PC-9 (cell line): ENCODE results near the gene CA5A. TPM values are rescaled to one million over a fixed set of nuclear protein-coding genes. Genes with fewer than 3 reads are reported as not detected.
"Not testable (repeated sequence)": the region's sequence is repeated elsewhere in the genome, so short reads cannot be mapped to it uniquely, and the experiment has no call there.

Source experiments
- BruUV-seq: library from RNA; stranded (reverse); fragments of 400-500 nt; replicated peaks from 2 replicates; lab custom pipeline; 2021; lab: Mats Ljungman, UMichigan
- CTCF ChIA-PET: fragments of 300-600 bp; sonication (Branson Sonifier 250); formaldehyde crosslinking; loops from one replicate; lab custom pipeline; 2022; ENCODE audit warnings: antibody characterized with exemption; lab: Charles Lee
- POLR2A ChIA-PET: fragments of 300-600 bp; sonication (Branson Sonifier 250); formaldehyde crosslinking; loops from one replicate; lab custom pipeline; 2022; ENCODE audit warnings: antibody characterized with exemption; ENCODE audit not compliant: unreplicated experiment; lab: Charles Lee
- DNase-seq, 2 experiments: peaks; one replicate each; pipeline versions ENCODE4 v3.0.0 to v3.0.0-alpha.2; 2015 to 2022; ENCODE audit warnings: mixed read lengths in 1 of 2
- H2AFZ ChIP-seq: fragments of 200-600 bp; sonication (generic); 2 replicates; pipeline ENCODE4 v1.8.1; 2017; ENCODE audit warnings: antibody characterized with exemption
- H3F3A ChIP-seq: fragments of 200-600 bp; sonication (generic); 2 replicates; pipeline ENCODE4 v1.8.1; 2017; ENCODE audit warnings: antibody characterized with exemption, mild to moderate bottlenecking, low read depth; ENCODE audit not compliant: insufficient read depth
- H3K27ac ChIP-seq: fragments of 200-600 bp; sonication (generic); 2 replicates; pipeline ENCODE4 v1.6.1; 2016; ENCODE audit warnings: mixed run types
- H3K27me3 ChIP-seq: fragments of 200-600 bp; sonication (generic); 2 replicates; pipeline ENCODE4 v1.6.1; 2016; ENCODE audit warnings: low read depth, mixed run types; ENCODE audit not compliant: insufficient read depth
- H3K36me3 ChIP-seq: fragments of 200-600 bp; sonication (generic); 2 replicates; pipeline ENCODE4 v1.6.1; 2016; ENCODE audit warnings: low read depth, mixed run types
- H3K4me1 ChIP-seq: fragments of 200-600 bp; sonication (generic); replicated peaks from 2 replicates; pipeline ENCODE4 v1.6.1; 2016; ENCODE audit warnings: mixed run types; ENCODE audit not compliant: insufficient read depth
- H3K4me2 ChIP-seq: fragments of 200-600 bp; sonication (generic); 2 replicates; pipeline ENCODE4 v1.6.1; 2017; ENCODE audit warnings: mixed run types
- H3K4me3 ChIP-seq: fragments of 200-600 bp; sonication (generic); 2 replicates; pipeline ENCODE4 v1.6.1; 2016; ENCODE audit warnings: mixed run types
- H3K79me2 ChIP-seq: fragments of 200-600 bp; sonication (generic); 2 replicates; pipeline ENCODE4 v1.6.1; 2017; ENCODE audit warnings: low read depth, mixed run types
- H3K9me2 ChIP-seq: fragments of 200-600 bp; sonication (generic); 2 replicates; pipeline ENCODE4 v1.8.1; 2017; ENCODE audit warnings: mild to moderate bottlenecking; ENCODE audit not compliant: insufficient read depth
- H3K9me3 ChIP-seq: fragments of 200-600 bp; sonication (generic); 2 replicates; pipeline ENCODE4 v1.8.1; 2016; ENCODE audit warnings: low read depth; ENCODE audit not compliant: insufficient read depth
- H4K20me1 ChIP-seq: fragments of 200-600 bp; sonication (generic); 2 replicates; pipeline ENCODE4 v1.8.1; 2017; ENCODE audit not compliant: insufficient read depth
- EZH2 ChIP-seq: fragments of 200-600 bp; sonication (generic); IDR thresholded peaks from 2 replicates; pipeline ENCODE4 v1.8.0; 2017; ENCODE audit warnings: antibody characterized with exemption, low read depth
- intact Hi-C: fragments of 100-400 bp; cut with micrococcal nuclease; formaldehyde crosslinking; loops from one replicate; pipeline ENCODE4 v1.10.0; 2022; ENCODE audit not compliant: unreplicated experiment
- total RNA-seq: library from RNA; stranded (reverse); gene quantifications from 2 replicates; pipeline ENCODE4 v1.2.3, GENCODE V29; 2021
- TF ChIP-seq, protein P1 (sequence below): fragments of 200-600 bp; sonication (generic); conservative IDR thresholded peaks from 2 replicates; pipeline ENCODE4 v1.6.1; 2017; ENCODE audit warnings: mixed run types, antibody characterized with exemption, mild to moderate bottlenecking, moderate library complexity

The CA5A gene
- total RNA-seq, 1 experiment from 2014 or later = 0.26 TPM

GRCh38 chr16:87862597-87863326 lies 73.6 kb downstream of the CA5A start:
- POLR2A ChIA-PET, H3K27ac ChIP-seq, H3K9me2 ChIP-seq, CTCF ChIA-PET, H3K4me2 ChIP-seq, H3K27me3 ChIP-seq, H3F3A ChIP-seq, H3K4me3 ChIP-seq, intact Hi-C loops, H2AFZ ChIP-seq, H3K9me3 ChIP-seq, BruUV-seq: not testable (repeated sequence)
- H3K4me1 ChIP-seq = peaks cover 52% of the 10 kb centered on the region
- DNase-seq = peak in 1 of 2 experiments; percentile 35
- H4K20me1 ChIP-seq = peaks cover 87% of the 10 kb centered on the region
- peaks cover 22% of the 10 kb centered on the region for H3K36me3 ChIP-seq
- H3K79me2 ChIP-seq = peaks cover 94% of the 10 kb centered on the region

DNA sequence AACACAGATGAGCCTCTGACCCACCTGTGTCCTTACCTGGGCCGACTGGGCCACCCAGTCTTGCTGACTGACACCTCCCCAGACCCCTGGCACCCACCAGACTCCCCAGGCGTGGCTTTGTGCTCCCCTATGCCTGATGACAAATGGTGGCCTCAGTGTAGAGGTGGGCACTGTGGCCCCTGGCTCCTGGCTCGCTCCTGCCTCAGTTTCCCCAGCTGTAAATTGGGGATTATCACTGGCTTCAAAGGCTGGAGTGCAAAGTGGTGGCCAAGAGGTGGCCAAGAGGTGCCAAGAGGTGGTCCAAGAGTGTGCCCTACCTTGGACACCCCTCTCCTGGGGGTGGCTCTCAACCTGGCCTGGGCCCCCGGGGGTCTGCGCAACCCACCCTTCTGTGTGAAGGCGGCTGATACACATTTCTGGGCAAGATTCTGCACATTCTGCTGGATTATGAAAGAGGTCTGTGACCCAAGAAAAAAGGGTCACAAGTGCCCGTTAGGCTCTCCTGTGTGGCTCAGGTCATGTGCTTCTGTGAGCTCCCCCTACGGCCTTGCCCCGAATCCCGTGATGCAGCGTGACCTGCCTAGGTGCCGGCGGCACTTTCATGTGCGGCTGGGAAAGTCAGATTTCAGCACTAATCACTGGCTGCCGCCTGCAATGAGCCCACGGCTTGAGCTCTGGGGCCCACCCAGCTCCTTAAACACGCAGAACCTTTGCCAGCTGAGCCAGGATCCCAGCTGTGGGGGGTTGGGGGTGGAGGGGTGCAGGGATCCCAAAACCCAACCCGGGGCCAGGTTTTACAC lies 74.8 kb downstream of the CA5A start:
- H3K27ac ChIP-seq, H3K4me3 ChIP-seq, H3K27me3 ChIP-seq, H3K9me2 ChIP-seq, H3F3A ChIP-seq, intact Hi-C loops, H3K9me3 ChIP-seq, DNase-seq, POLR2A ChIA-PET, BruUV-seq, H2AFZ ChIP-seq: not testable (repeated sequence)
- Histone ChIP-seq H3K4me1 (peaks cover 51% of the 10 kb centered on the region), H3K79me2 (peaks cover 94% of the 10 kb centered on the region), H4K20me1 (peaks cover 92% of the 10 kb centered on the region), H3K36me3 (peaks cover 27% of the 10 kb centered on the region), H3K4me2 (peak overlapping the region; percentile 43; the same call in 1 of the 2 replicates)
- CTCF ChIA-PET = interaction anchor here (0.6 kb wide), 1 partner anchor 11 kb away, joined by 3 read pairs; no protein-coding TSS in a partner anchor

- peaks cover 92% of the 10 kb centered on the region for H4K20me1 ChIP-seq
- no peak overlapping the region for H3K4me3 ChIP-seq
- no peaks in the 10 kb centered on the region for H3K9me3 ChIP-seq
- H3K4me1 ChIP-seq = peaks cover 47% of the 10 kb centered on the region
- DNase-seq = peak; percentile 52 to 80
- peaks cover 10% of the 10 kb centered on the region; the same call in 1 of the 2 replicates for H3F3A ChIP-seq
- intact Hi-C loops = no loop called here
- peak overlapping the region; percentile 43 for H3K4me2 ChIP-seq
- no peak overlapping the region for H3K27ac ChIP-seq
- no peak for TF ChIP-seq EZH2
- TF ChIP-seq, protein P1, sequence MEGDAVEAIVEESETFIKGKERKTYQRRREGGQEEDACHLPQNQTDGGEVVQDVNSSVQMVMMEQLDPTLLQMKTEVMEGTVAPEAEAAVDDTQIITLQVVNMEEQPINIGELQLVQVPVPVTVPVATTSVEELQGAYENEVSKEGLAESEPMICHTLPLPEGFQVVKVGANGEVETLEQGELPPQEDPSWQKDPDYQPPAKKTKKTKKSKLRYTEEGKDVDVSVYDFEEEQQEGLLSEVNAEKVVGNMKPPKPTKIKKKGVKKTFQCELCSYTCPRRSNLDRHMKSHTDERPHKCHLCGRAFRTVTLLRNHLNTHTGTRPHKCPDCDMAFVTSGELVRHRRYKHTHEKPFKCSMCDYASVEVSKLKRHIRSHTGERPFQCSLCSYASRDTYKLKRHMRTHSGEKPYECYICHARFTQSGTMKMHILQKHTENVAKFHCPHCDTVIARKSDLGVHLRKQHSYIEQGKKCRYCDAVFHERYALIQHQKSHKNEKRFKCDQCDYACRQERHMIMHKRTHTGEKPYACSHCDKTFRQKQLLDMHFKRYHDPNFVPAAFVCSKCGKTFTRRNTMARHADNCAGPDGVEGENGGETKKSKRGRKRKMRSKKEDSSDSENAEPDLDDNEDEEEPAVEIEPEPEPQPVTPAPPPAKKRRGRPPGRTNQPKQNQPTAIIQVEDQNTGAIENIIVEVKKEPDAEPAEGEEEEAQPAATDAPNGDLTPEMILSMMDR = no peak
- peaks cover 24% of the 10 kb centered on the region for H3K36me3 ChIP-seq
- no peaks in the 10 kb centered on the region for H3K9me2 ChIP-seq
- ChIA-PET CTCF (no interaction called here), POLR2A (interaction anchor here (0.7 kb wide), 2 partner anchors 88 to 137 kb away, joined by 3 to 5 read pairs; no protein-coding TSS in a partner anchor)
- BruUV-seq = TSS peak; percentile 34
- H3K79me2 ChIP-seq = peaks cover 94% of the 10 kb centered on the region
- no peak overlapping the region for H2AFZ ChIP-seq
- no peaks in the 10 kb centered on the region for H3K27me3 ChIP-seq
These were observed 75.6 kb downstream of the CA5A start for GRCh38 chr16:87860553-87861299.

GRCh38 chr16:87858151-87858993 lies 78.0 kb downstream of the CA5A start:
- peaks cover 90% of the 10 kb centered on the region for H4K20me1 ChIP-seq

More at GRCh38 chr16:87858151-87858993, 78.0 kb downstream of the CA5A start:
- H3K27me3 ChIP-seq, H2AFZ ChIP-seq, DNase-seq, H3K9me3 ChIP-seq, BruUV-seq, H3K4me3 ChIP-seq, CTCF ChIA-PET, H3K27ac ChIP-seq, POLR2A ChIA-PET, H3K4me2 ChIP-seq, H3K9me2 ChIP-seq: not testable (repeated sequence)
- Histone ChIP-seq H3F3A (peaks cover 29% of the 10 kb centered on the region; the same call in 1 of the 2 replicates), H3K36me3 (peaks cover 20% of the 10 kb centered on the region), H3K79me2 (peaks cover 85% of the 10 kb centered on the region), H3K4me1 (peaks cover 51% of the 10 kb centered on the region)
- intact Hi-C loops = loop anchor here (10.0 kb wide), 1 partner anchor 596 kb away; the partner anchor contains the start of gene ZFPM1
